K562 (cell line): ENCODE data around the gene ABCA7. TPM values are rescaled to one million over a fixed set of nuclear protein-coding genes. Genes with fewer than 3 reads are reported as not detected.

Experiments used
- ATAC-seq: fragments of 200-7000 bp; cut with Tn5 transposase; 3 replicates; pipeline ENCODE4 v1.9.1; 2020; ENCODE audit warnings: moderate library complexity
- BruUV-seq: library from RNA; stranded (reverse); fragments of 400-500 nt; replicated peaks from 2 replicates; lab custom pipeline; 2021; lab: Mats Ljungman, UMichigan
- CTCF ChIA-PET: fragments of 300-600 bp; formaldehyde crosslinking; extraction: SDS; loops from one replicate; lab custom pipeline; 2021; ENCODE audit warnings: low intra/inter-chr PET ratio; lab: Yijun Ruan, JAX
- POLR2A ChIA-PET: fragments of 300-600, 350-650 bp; sonication (Branson Sonifier 250); formaldehyde crosslinking; extraction: SDS; loops from one replicate; lab custom pipeline; 2021; ENCODE audit warnings: antibody characterized with exemption, inconsistent platforms; lab: Yijun Ruan, JAX
- DNase-seq, 4 experiments: peaks; one replicate each; pipeline versions ENCODE4 v3.0.0 to v3.0.0-alpha.2; 2011 to 2018; ENCODE audit warnings: low spot score in 3 of 4, mixed read lengths in 3 of 4; ENCODE audit errors: extremely low read depth in 1 of 4
- FAIRE-seq: peaks from 2 replicates; lab custom pipeline; 2011; peaks lifted over from hg19 to GRCh38; lab: Jason Lieb, UNC
- H2AFZ ChIP-seq: 2 replicates; pipeline ENCODE4 v1.6.0; 2011; ENCODE audit warnings: low read depth, low read length, control low read depth, inconsistent platforms
- H3K27ac ChIP-seq: fragments of 200-600 bp; 3 replicates; pipeline ENCODE4 v1.8.0; 2011; ENCODE audit warnings: low read depth, mild to moderate bottlenecking, control low read depth, inconsistent platforms, low read length, moderate library complexity, mixed read lengths; ENCODE audit errors: extremely low read depth
- H3K27me3 ChIP-seq, 2 experiments: fragments of 300-600 bp in 1 of 2; 2 replicates in 1 of 2; 3 replicates in 1 of 2; pipeline versions ENCODE4 v1.6.0 to v1.8.0; 2011; ENCODE audit warnings: inconsistent platforms in 2 of 2, low read length in 2 of 2, mild to moderate bottlenecking in 1 of 2, mixed read lengths in 1 of 2, moderate library complexity in 1 of 2; ENCODE audit not compliant: control insufficient read depth in 2 of 2, insufficient read depth in 2 of 2
- H3K36me3 ChIP-seq: fragments of 300-600 bp; 3 replicates; pipeline ENCODE4 v1.8.0; 2011; ENCODE audit warnings: mild to moderate bottlenecking, low read length, inconsistent platforms; ENCODE audit not compliant: control insufficient read depth, insufficient read depth
- H3K4me1 ChIP-seq, 2 experiments: fragments of 200-600 bp in 1 of 2; replicated peaks in 1 of 2; 2 replicates in 1 of 2; 3 replicates in 1 of 2; pipeline versions ENCODE4 v1.5.1 to v1.8.0; 2011; ENCODE audit warnings: inconsistent platforms in 2 of 2, low read length in 2 of 2, mild to moderate bottlenecking in 1 of 2, mixed read lengths in 1 of 2, moderate library complexity in 1 of 2; ENCODE audit not compliant: control insufficient read depth in 2 of 2, insufficient read depth in 2 of 2
- H3K4me2 ChIP-seq: 2 replicates; pipeline ENCODE4 v1.6.1; 2011; ENCODE audit warnings: low read length, control low read depth, inconsistent platforms, mixed read lengths; ENCODE audit not compliant: insufficient read depth
- H3K4me3 ChIP-seq: fragments of 200-600 bp; sonication (generic), shearing (Covaris generic); 2 replicates; pipeline ENCODE4 v1.5.1; 2016; ENCODE audit warnings: control low read depth, inconsistent platforms
- H3K79me2 ChIP-seq: fragments of 200-600 bp; 3 replicates; pipeline ENCODE4 v1.8.0; 2011; ENCODE audit warnings: low read length, inconsistent platforms; ENCODE audit not compliant: control insufficient read depth, insufficient read depth
- H3K9ac ChIP-seq, 2 experiments: 2 replicates each; pipeline versions ENCODE4 v1.6.0 to v1.6.1; 2011; ENCODE audit warnings: low read depth in 2 of 2, low read length in 2 of 2, control low read depth in 1 of 2, inconsistent platforms in 1 of 2, mild to moderate bottlenecking in 1 of 2, mixed read lengths in 1 of 2; ENCODE audit not compliant: insufficient read depth in 1 of 2
- H3K9me1 ChIP-seq: one replicate; pipeline ENCODE4 v1.6.0; 2011; ENCODE audit warnings: inconsistent platforms, mild to moderate bottlenecking, low read length, moderate library complexity; ENCODE audit not compliant: control insufficient read depth, insufficient read depth
- H3K9me3 ChIP-seq: replicated peaks from 2 replicates; pipeline ENCODE4 v1.5.1; 2011; ENCODE audit warnings: low read depth, low read length, inconsistent platforms; ENCODE audit not compliant: control insufficient read depth, insufficient read depth
- H4K20me1 ChIP-seq: replicated peaks from 2 replicates; pipeline ENCODE4 v1.6.1; 2011; ENCODE audit warnings: low read length, inconsistent platforms, mixed read lengths; ENCODE audit not compliant: control insufficient read depth, insufficient read depth
- CSDE1 ChIP-seq, 2 experiments: fragments of 450-650 bp; IDR thresholded peaks; 2 replicates each; pipeline ENCODE4 v1.6.1; 2016; ENCODE audit warnings: mild to moderate bottlenecking in 1 of 2
- E2F3 ChIP-seq: fragments of 250-450 bp; sonication (Bioruptor Pico); IDR thresholded peaks from 2 replicates; pipeline ENCODE4 v1.4.0; 2020; ENCODE audit warnings: mild to moderate bottlenecking
- HDAC1 ChIP-seq, 2 experiments: fragments of 450-650 bp; IDR thresholded peaks; 2 replicates each; pipeline ENCODE4 v1.6.1; 2016 to 2017; ENCODE audit warnings: inconsistent platforms in 1 of 2, mild to moderate bottlenecking in 1 of 2, moderate library complexity in 1 of 2
- NFXL1 ChIP-seq: fragments of 450-650 bp; formaldehyde crosslinking; IDR thresholded peaks from 2 replicates; pipeline ENCODE4 v1.4.0; 2021; ENCODE audit warnings: mild to moderate bottlenecking
- PURB ChIP-seq: sonication (generic); formaldehyde crosslinking; IDR thresholded peaks from 2 replicates; pipeline ENCODE4 v1.9.0; 2021; ENCODE audit warnings: low read depth, mild to moderate bottlenecking, missing genetic modification reagents
- RBM22 ChIP-seq: fragments of 200-400 bp; formaldehyde crosslinking; IDR thresholded peaks from 2 replicates; pipeline ENCODE4 v1.6.1; 2018; ENCODE audit warnings: low read length, low read depth; ENCODE audit not compliant: poor library complexity, severe bottlenecking
- ZBTB7A ChIP-seq: IDR thresholded peaks from 2 replicates; pipeline ENCODE4 v1.6.1; 2011; ENCODE audit warnings: low read depth, mild to moderate bottlenecking, low read length, moderate library complexity, borderline replicate concordance; ENCODE audit not compliant: control insufficient read depth
- WGBS: fragments of 100-300 bp; shearing (Covaris generic); methylation state at CpG from one replicate; pipeline ENCODE4 v1.1.6; 2016; ENCODE audit warnings: low coverage, mixed read lengths; ENCODE audit not compliant: insufficient coverage; ENCODE audit errors: missing lambda C conversion rate; 5-methylcytosine and 5-hydroxymethylcytosine counted together
- in situ Hi-C: fragments of 300-500 bp; cut with MboI; formaldehyde crosslinking; loops from 4 replicates; pipeline ENCODE4 v1.15.0; 2018; ENCODE audit warnings: inconsistent platforms, mixed read lengths
- intact Hi-C: fragments of 100-400 bp; cut with micrococcal nuclease; formaldehyde crosslinking; loops from 2 replicates; pipeline ENCODE4 v1.14.2; 2022
- polyA plus RNA-seq, 8 experiments: library from polyadenylated mRNA; depleted of rRNA in 4 of 8; stranded (reverse) in 5 of 8; unstranded in 3 of 8; fragments of >200 nt; fragmentation: Nextera tagmentation in 2 of 8; fragmentation: Illumina TruSeq in 1 of 8; extraction: Ambion mirVana in 2 of 8; extraction: Trizol in 1 of 8; gene quantifications; 2 replicates each; pipeline versions ENCODE4 v1.2.1 to v1.2.3, GENCODE V29; 2011 to 2014; ENCODE audit warnings: inconsistent platforms in 1 of 8, missing spikeins in 1 of 8
- total RNA-seq, 7 experiments: library from RNA; depleted of rRNA in 6 of 7; stranded (reverse); fragments of >200 nt in 6 of 7; fragmentation: Illumina TruSeq in 2 of 7; extraction: Trizol in 2 of 7; gene quantifications; 2 replicates each; pipeline versions ENCODE4 v1.2.1 to v1.2.3, GENCODE V29; 2011 to 2021; ENCODE audit warnings: low replicate concordance in 1 of 7
- TF ChIP-seq, protein P1 (sequence below), 2 experiments: fragments of 450-650 bp in 1 of 2; sonication (generic) in 1 of 2; formaldehyde crosslinking in 1 of 2; IDR thresholded peaks in 1 of 2; conservative IDR thresholded peaks in 1 of 2; 2 replicates each; pipeline versions ENCODE4 v1.6.1 to v1.8.1; 2016 to 2023; ENCODE audit warnings: mild to moderate bottlenecking in 2 of 2, moderate library complexity in 2 of 2, inconsistent platforms in 1 of 2, missing genetic modification reagents in 1 of 2
- TF ChIP-seq, protein P2 (sequence below): sonication (generic); formaldehyde crosslinking; IDR thresholded peaks from 2 replicates; pipeline ENCODE4 v1.9.0; 2022; ENCODE audit warnings: mild to moderate bottlenecking, missing genetic modification reagents
- TF ChIP-seq, protein P3 (sequence below): fragments of 450-650 bp; IDR thresholded peaks from 2 replicates; pipeline ENCODE4 v1.6.1; 2016; ENCODE audit warnings: low read depth, mild to moderate bottlenecking, moderate library complexity
- TF ChIP-seq, protein P4 (sequence below): fragments of 150-350 bp; conservative IDR thresholded peaks from 2 replicates; pipeline ENCODE4 v1.6.1; 2014; ENCODE audit warnings: low read length
- TF ChIP-seq, protein P5 (sequence below): fragments of 250-450 bp; sonication (Bioruptor Pico); IDR thresholded peaks from 2 replicates; pipeline ENCODE4 v1.8.0; 2021; ENCODE audit warnings: borderline replicate concordance, mild to moderate bottlenecking, moderate library complexity; ENCODE audit not compliant: poor library complexity, severe bottlenecking

ABCA7 gene
- total and polyA plus RNA-seq, 9 of the 15 experiments (the other 6 are each of a cell fraction or from before 2014, with no cell fraction given): 2.3 to 96.1 (median 31.2) TPM

DNA sequence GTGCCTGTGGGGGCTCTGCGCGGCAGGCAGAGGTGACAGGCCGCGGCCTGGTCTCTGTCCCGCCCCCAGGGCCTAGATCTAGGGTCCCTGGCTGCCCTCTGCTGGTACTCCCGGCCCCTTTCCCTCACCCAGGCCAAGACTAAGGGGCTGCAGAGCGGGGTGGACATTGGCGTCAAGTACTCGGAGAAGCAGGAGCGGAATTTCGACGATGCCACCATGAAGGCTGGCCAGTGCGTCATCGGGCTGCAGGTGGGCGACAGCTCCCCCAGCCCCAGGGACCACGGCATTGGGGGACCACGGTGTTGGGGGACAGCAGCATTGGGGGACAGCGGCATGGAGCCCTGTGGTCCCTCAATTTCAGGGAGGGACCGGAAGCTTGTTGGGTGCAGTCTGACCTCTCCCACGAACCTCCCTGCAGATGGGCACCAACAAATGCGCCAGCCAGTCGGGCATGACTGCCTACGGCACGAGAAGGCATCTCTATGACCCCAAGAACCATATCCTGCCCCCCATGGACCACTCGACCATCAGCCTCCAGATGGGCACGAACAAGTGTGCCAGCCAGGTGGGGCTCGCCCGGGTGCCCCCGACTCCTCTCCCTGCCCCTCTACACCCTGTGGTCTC lies 3.8 kb upstream of the ABCA7 start:
- no peaks in the 10 kb centered on the region for H3K27me3 ChIP-seq
- ChIA-PET POLR2A (interaction anchor here (1.0 to 11.0 kb wide), 3 partner anchors 7 to 14 kb away, joined by 4 to 176 read pairs (median 4); partner anchors contain the start of gene CNN2), CTCF (no interaction called here)
- peaks cover 22 to 52% of the 10 kb centered on the region in 2 experiments for H3K4me1 ChIP-seq
- H3K9me1 ChIP-seq: no peaks in the 10 kb centered on the region
- no peak overlapping the region for H3K27ac ChIP-seq
- H2AFZ ChIP-seq: no peak overlapping the region
- in situ Hi-C loops (no loop called here), intact Hi-C loops (no loop called here)
- 86% methylated on average over 22 of the region's 29 CpGs for WGBS
- H3K36me3 ChIP-seq: peaks cover 50% of the 10 kb centered on the region
- ATAC-seq: no peak
- peak overlapping the region in 1 of 2 experiments; percentile 40; a peak in 1 of 4 replicates for H3K9ac ChIP-seq
- no peaks in the 10 kb centered on the region for H3K9me3 ChIP-seq
- H4K20me1 ChIP-seq: no peaks in the 10 kb centered on the region
- H3K79me2 ChIP-seq: peaks cover 9% of the 10 kb centered on the region
- peak in 2 of 4 experiments; percentile 32 to 55 for DNase-seq
- no peak overlapping the region for H3K4me2 ChIP-seq
- BruUV-seq: no TSS peak
- no peak for FAIRE-seq
- no peak overlapping the region for H3K4me3 ChIP-seq
- TF ChIP-seq, protein P1, sequence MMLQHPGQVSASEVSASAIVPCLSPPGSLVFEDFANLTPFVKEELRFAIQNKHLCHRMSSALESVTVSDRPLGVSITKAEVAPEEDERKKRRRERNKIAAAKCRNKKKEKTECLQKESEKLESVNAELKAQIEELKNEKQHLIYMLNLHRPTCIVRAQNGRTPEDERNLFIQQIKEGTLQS (IDR thresholded peaks at IDR 0.05): no peak
- TF ChIP-seq, protein P1 (CRISPR knock-in tag; conservative IDR thresholded peaks at IDR 0.05): no peak
- TF ChIP-seq, protein P2, sequence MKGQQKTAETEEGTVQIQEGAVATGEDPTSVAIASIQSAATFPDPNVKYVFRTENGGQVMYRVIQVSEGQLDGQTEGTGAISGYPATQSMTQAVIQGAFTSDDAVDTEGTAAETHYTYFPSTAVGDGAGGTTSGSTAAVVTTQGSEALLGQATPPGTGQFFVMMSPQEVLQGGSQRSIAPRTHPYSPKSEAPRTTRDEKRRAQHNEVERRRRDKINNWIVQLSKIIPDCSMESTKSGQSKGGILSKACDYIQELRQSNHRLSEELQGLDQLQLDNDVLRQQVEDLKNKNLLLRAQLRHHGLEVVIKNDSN: no peak
- TF ChIP-seq, protein P3, sequence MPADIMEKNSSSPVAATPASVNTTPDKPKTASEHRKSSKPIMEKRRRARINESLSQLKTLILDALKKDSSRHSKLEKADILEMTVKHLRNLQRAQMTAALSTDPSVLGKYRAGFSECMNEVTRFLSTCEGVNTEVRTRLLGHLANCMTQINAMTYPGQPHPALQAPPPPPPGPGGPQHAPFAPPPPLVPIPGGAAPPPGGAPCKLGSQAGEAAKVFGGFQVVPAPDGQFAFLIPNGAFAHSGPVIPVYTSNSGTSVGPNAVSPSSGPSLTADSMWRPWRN: no peak
- no peak for TF ChIP-seq HDAC1 (IDR thresholded peaks at IDR 0.05)
- no peak for TF ChIP-seq NFXL1
- no peak for TF ChIP-seq CSDE1 (IDR thresholded peaks at IDR 0.05)
- peak; percentile 54 for TF ChIP-seq RBM22
- TF ChIP-seq, protein P4, sequence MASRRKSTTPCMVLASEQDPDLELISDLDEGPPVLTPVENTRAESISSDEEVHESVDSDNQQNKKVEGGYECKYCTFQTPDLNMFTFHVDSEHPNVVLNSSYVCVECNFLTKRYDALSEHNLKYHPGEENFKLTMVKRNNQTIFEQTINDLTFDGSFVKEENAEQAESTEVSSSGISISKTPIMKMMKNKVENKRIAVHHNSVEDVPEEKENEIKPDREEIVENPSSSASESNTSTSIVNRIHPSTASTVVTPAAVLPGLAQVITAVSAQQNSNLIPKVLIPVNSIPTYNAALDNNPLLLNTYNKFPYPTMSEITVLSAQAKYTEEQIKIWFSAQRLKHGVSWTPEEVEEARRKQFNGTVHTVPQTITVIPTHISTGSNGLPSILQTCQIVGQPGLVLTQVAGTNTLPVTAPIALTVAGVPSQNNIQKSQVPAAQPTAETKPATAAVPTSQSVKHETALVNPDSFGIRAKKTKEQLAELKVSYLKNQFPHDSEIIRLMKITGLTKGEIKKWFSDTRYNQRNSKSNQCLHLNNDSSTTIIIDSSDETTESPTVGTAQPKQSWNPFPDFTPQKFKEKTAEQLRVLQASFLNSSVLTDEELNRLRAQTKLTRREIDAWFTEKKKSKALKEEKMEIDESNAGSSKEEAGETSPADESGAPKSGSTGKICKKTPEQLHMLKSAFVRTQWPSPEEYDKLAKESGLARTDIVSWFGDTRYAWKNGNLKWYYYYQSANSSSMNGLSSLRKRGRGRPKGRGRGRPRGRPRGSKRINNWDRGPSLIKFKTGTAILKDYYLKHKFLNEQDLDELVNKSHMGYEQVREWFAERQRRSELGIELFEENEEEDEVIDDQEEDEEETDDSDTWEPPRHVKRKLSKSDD: no peak
- no peak for TF ChIP-seq PURB
- TF ChIP-seq, protein P5, sequence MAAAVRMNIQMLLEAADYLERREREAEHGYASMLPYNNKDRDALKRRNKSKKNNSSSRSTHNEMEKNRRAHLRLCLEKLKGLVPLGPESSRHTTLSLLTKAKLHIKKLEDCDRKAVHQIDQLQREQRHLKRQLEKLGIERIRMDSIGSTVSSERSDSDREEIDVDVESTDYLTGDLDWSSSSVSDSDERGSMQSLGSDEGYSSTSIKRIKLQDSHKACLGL: no peak
- no peak for TF ChIP-seq E2F3 (CRISPR knock-in tag)
- peak; percentile 33; the same call in 1 of the 2 replicates for TF ChIP-seq ZBTB7A
